Left renal cortex interstitium (tissue), 4 donors: ENCODE results near the gene ERCC8. TPM values are rescaled to one million over a fixed set of nuclear protein-coding genes. Genes with fewer than 3 reads are reported as not detected.

Source experiments
- DNase-seq, 4 donors: peaks; one replicate each; pipeline ENCODE4 v3.0.0-alpha.2; 2013; ENCODE audit warnings: low read depth in 4 of 4, low spot score in 2 of 4, missing footprints in 1 of 4
- polyA plus RNA-seq, 4 donors: library from polyadenylated mRNA; unstranded; fragments of 120-200 nt; gene quantifications; one replicate each; pipeline ENCODE4 v1.2.1, GENCODE V29; 2013; ENCODE audit not compliant: insufficient read length in 4 of 4

Gene ERCC8
- polyA plus RNA-seq, 4 donors, result 22.5 to 25.5 (median 24.9) TPM

GRCh38 chr5:60842871-60843385 is 101.9 kb downstream of the ERCC8 start:
- DNase-seq, result peak in 1 of 4 donors; percentile 36

- DNase-seq, result no peak
Observed at GRCh38 chr5:60841361-60841760, 103.5 kb downstream of the ERCC8 start.

- DNase-seq, result no peak
Observed at GRCh38 chr5:60836131-60836530, 108.7 kb downstream of the ERCC8 start.

- DNase-seq, result no peak
Observed at GRCh38 chr5:60835554-60835953, 109.3 kb downstream of the ERCC8 start.

GRCh38 chr5:60833520-60833919 is 111.3 kb downstream of the ERCC8 start:
- no peak for DNase-seq

- DNase-seq, result no peak
Observed at GRCh38 chr5:60830581-60831127, 114.2 kb downstream of the ERCC8 start.

- DNase-seq, result no peak
Observed at GRCh38 chr5:60829490-60830266, 115.2 kb downstream of the ERCC8 start.

GRCh38 chr5:60827201-60827600 is 117.7 kb downstream of the ERCC8 start:
- no peak for DNase-seq

GRCh38 chr5:60826653-60827052 is 118.2 kb downstream of the ERCC8 start:
- no peak for DNase-seq

Other genes with a start within 250 kb of the ERCC8 start
- gene DEPDC1B, start 244.9 kb downstream of the ERCC8 start, polyA plus RNA-seq, result 10 to 100 TPM; 23.8 to 29.0 (median 26.9) TPM
- 10 to 100 TPM; 12.9 to 20.8 (median 17.0) TPM for gene ELOVL7, start 100.8 kb downstream of the ERCC8 start, polyA plus RNA-seq
- gene NDUFAF2, start 135 bp upstream of the ERCC8 start, polyA plus RNA-seq, result 10 to 100 TPM; 29.7 to 36.7 (median 33.3) TPM
- gene SMIM15, start 217.4 kb upstream of the ERCC8 start, polyA plus RNA-seq, result 10 to 100 TPM; 82.8 to 97.9 (median 90.3) TPM